Germinal center (tissue), 1 donor: ENCODE data around the gene CPLX3.
A peak's percentile ranks its signal among the peaks of the same experiment; 100 is the strongest.

Experiments used
- DNase-seq: peaks from one replicate; pipeline ENCODE4 v3.0.0; 2012; ENCODE audit warnings: mixed read lengths, low spot score

CPLX3 gene

GRCh38 chr15:74788042-74788682 is 38.3 kb upstream of the CPLX3 start:
- peak; percentile 58 for DNase-seq

- DNase-seq: peak; percentile 71
Measured at GRCh38 chr15:74788683-74789151, 37.7 kb upstream of the CPLX3 start.

GRCh38 chr15:74789171-74789631 is 37.2 kb upstream of the CPLX3 start:
- DNase-seq: peak; percentile 67

- DNase-seq: no peak
Measured at GRCh38 chr15:74789741-74790079, 36.7 kb upstream of the CPLX3 start.

- DNase-seq: peak; percentile 62
Measured at GRCh38 chr15:74790080-74790916, 36.1 kb upstream of the CPLX3 start.

- DNase-seq: no peak
Measured at GRCh38 chr15:74791007-74791406, 35.4 kb upstream of the CPLX3 start.

- DNase-seq: no peak
Measured at GRCh38 chr15:74791667-74792066, 34.8 kb upstream of the CPLX3 start.

- no peak for DNase-seq
Measured at GRCh38 chr15:74792227-74793016, 34.0 kb upstream of the CPLX3 start.

- DNase-seq: peak; percentile 50
Measured at GRCh38 chr15:74793135-74794028, 33.0 kb upstream of the CPLX3 start.

- DNase-seq: no peak
Measured at GRCh38 chr15:74794248-74794969, 32.0 kb upstream of the CPLX3 start.

- DNase-seq: no peak
Measured at GRCh38 chr15:74794970-74795349, 31.5 kb upstream of the CPLX3 start.

- no peak for DNase-seq
Measured at GRCh38 chr15:74795966-74796625, 30.3 kb upstream of the CPLX3 start.

- DNase-seq: peak; percentile 50
Measured at GRCh38 chr15:74798388-74799254, 27.8 kb upstream of the CPLX3 start.

GRCh38 chr15:74799255-74799855 is 27.1 kb upstream of the CPLX3 start:
- no peak for DNase-seq

- peak; percentile 93 for DNase-seq
Measured at GRCh38 chr15:74799856-74800558, 26.4 kb upstream of the CPLX3 start.

GRCh38 chr15:74800559-74801094 is 25.8 kb upstream of the CPLX3 start:
- DNase-seq: no peak

- no peak for DNase-seq
Measured at GRCh38 chr15:74801311-74801997, 25.0 kb upstream of the CPLX3 start.
